HUDEP-2 (cell line): ENCODE results near the gene BRWD1.

ENCODE experiments used
- DNase-seq, 76 experiments: peaks; one replicate each; lab custom pipeline; 2025; ENCODE audit not compliant: unreplicated experiment in 76 of 76; lab: John Stamatoyannopoulos, UW

Gene BRWD1

GRCh38 chr21:39208624-39209333 lies 104.7 kb downstream of the BRWD1 start:
- DNase-seq = peak in 13 of 76 experiments; percentile 9 to 53 (median 22)

GRCh38 chr21:39204134-39204533 lies 109.3 kb downstream of the BRWD1 start:
- no peak for DNase-seq

DNA sequence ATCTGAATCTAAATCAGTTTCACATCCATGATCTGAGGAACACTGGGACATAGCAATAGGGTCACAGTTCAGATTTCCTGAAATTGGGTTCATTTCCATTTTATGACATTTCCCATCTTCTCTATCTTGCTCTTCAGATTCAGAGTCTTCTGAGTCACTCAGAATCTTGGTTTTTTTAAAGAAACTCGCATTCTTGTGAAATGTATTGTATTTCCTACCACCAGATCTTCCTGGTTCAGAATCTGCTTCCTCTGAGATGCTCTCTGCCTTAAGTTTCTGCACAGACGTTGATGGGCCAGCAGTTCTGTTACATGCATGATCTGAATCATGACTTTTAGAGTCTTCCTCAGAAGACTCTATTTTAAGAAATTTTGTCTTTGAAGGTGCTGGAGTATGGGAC lies 114.6 kb downstream of the BRWD1 start:
- DNase-seq = no peak

- no peak for DNase-seq
Measured at GRCh38 chr21:39197448-39198233, 115.8 kb downstream of the BRWD1 start.

DNA sequence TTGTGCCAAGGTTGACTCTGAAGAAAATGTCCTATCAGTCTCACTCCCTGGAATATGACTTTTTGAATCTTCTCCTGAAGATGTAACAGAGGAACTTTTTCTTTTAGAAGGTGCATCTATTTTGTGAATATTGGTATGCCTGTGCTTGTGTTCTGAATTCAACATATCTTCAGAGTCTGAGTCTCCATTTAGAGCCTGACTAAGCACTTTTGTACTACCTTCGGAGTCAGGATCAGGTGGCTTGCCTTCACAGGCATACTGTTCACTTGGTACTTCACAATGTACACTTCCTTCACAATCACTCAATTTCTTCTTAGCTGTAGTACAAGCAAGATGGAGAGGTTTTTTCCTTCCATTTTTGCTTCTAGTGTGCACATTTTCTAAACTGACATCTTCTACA lies 116.6 kb downstream of the BRWD1 start:
- no peak for DNase-seq

- DNase-seq = no peak
Measured at GRCh38 chr21:39196310-39196709, 117.1 kb downstream of the BRWD1 start.

DNA sequence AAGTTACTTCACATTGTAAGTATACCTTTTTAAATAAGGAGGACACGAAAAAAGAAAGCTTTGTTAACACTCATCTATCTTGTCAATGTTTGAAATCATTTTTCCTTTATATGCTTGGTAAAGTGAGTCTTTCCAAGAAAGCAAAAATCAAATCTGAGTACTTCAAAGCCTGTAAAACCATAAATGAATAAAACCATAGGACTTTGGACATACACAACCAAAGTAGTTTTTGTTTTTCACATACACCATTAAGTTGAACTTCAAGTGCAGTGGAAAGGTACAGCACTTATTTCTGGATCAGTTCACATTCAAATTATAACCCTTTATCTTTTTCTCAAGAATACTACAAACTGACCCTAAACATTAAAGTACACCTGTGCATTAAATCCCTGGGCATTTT lies 120.1 kb downstream of the BRWD1 start:
- no peak for DNase-seq

- no peak for DNase-seq
Measured at GRCh38 chr21:39189857-39190604, 123.4 kb downstream of the BRWD1 start.

DNA sequence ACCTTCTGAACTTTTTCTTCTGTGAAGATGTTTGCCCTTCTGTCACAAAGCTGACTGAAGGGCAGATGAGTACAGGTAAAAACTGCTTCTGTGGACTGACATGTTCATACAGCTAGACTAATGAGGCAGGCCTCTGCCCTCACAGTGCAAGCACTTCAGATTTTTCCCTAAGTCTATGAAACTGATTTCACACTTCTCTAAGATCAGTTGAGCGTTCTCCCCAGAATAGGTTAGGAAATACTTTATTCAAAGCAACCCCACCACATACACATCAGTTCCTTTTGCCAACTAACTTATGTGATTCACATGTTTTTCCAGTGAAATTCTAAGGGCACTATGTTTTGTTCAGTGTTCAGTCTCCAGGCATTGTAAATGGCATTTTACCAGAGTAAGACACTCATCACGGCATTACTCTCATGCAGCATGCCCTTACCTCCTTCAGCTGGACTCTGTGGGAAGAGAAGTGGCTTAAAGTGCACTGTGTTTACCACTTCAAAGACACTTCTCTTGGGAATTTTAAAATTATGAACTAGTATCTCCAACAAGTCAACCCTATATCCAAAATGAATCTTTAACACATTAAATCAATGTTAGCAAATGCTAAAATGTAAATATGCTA lies 124.8 kb downstream of the BRWD1 start:
- no peak for DNase-seq

DNA sequence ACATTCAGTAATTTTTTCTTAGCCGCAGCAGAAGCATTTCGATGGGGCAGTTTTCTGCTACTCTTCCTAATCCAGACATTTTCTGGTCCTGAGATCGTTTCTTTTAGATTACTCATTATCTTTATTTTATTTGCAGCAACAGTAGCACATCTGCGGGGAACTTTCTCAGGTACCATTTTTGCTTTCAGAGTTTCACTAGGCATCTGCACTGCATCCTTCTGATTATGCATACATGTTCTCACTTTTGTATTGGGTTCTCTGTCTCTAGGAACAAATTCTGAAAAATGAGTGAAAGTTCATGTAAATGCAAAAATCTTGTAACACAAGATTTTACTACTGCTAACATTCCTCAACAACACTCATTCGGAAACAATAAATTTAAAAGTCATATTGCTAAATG lies 126.3 kb downstream of the BRWD1 start:
- no peak for DNase-seq

- no peak for DNase-seq
Measured at GRCh38 chr21:39186676-39187075, 126.8 kb downstream of the BRWD1 start.

DNA sequence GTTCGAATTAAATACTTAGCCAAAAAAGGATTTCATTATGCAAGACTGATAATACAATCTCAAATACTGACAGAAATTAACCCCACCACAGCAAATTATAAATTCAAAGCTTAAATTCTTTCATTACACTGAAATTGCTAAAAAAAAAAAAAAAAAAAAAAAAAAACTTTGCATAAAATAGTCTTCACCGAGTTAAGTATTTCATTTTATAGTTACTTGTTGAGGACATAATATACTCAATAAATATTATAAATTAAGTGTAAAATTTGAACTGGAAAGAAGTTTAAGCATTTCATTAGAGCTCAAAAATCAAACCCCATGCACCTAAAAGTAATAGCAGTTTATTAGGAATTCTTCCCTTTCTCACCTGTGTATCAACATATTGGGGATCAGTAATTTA lies 128.3 kb downstream of the BRWD1 start:
- DNase-seq = no peak

GRCh38 chr21:39184050-39184980 lies 129.1 kb downstream of the BRWD1 start:
- DNase-seq = peak in 6 of 76 experiments; percentile 23 to 69 (median 46)

GRCh38 chr21:39183272-39184049 lies 130.0 kb downstream of the BRWD1 start, which contains the start of gene PSMG1:
TSS of gene PSMG1 (minus strand) at chr21:39183451. CDS start at chr21:39183385, 66 bp downstream.
- peak; percentile 32 to 99 (median 96) for DNase-seq

GRCh38 chr21:39182484-39183271 lies 130.8 kb downstream of the BRWD1 start:
- DNase-seq = peak in 7 of 76 experiments; percentile 16 to 49 (median 30)

DNA sequence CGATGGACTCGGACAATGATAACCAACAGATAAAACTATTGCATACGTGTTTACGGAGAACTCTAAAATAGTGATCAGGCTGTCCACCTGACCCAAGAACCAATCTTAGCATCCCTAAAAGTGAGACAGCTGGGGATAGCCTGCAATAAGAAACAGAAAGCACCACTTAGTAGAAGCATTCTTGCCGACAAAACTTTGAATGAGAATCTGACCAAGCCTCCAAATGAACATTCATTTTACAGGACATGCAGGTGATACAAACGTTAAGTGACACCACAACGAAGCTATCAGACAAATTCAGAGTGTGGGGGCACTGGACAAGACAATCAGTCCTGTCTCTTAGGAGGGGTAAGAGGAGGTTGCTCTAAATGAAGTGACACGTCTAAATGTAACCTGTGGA lies 131.4 kb downstream of the BRWD1 start:
- peak in 1 of 76 experiments; percentile 47 for DNase-seq

DNA sequence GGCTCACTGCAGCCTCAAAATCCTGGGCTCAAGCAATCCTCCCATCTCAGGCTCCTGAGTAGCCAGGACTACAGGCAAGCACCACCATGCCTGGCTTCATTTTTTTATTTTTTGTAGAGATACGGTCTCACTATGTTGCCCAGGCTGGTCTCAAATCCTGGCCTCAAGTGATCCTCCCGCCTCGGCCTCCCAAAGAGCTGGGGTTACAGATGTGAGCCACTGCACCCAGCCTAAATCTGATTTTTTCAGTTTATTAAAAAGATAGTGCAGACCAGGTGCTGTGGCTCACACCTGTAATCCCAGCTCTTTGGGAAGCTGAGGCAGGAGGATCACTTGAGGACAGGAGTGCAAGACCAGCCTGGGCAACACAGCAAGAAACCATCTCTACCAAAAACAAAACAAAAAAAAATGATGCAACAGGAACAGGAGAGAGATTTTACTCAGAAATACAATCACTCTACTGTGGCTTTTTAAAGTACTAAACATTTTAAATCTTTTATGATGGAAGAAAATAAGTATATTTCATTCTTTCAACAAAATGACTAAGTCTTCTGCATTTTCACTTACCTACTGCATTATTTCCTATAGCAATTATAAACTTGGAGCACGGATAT lies 132.1 kb downstream of the BRWD1 start:
- DNase-seq = no peak
